Gastrocnemius medialis (tissue), 4 donors: ENCODE measurements around the gene NAPB. TPM values are rescaled to one million over a fixed set of nuclear protein-coding genes. Genes with fewer than 3 reads are reported as not detected.

Experiments used
- ATAC-seq, 2 donors: fragments of 150-250 bp; one replicate each; pipeline ENCODE4 v1.9.1; 2016
- DNase-seq, 2 donors: peaks; one replicate each; pipeline ENCODE4 v3.0.0-alpha.2; 2019
- H3K27ac ChIP-seq, 4 donors: fragments of 200-600 bp; sonication (generic); 1 replicate in 1 of 4; 2 replicates in 3 of 4; pipeline ENCODE4 v1.5.1; 2016 to 2018; ENCODE audit warnings: mild to moderate bottlenecking in 2 of 4, moderate library complexity in 1 of 4
- H3K27me3 ChIP-seq, 3 donors: fragments of 200-600 bp; sonication (generic) in 2 of 3; 1 replicate in 1 of 3; 2 replicates in 2 of 3; pipeline versions ENCODE4 v1.5.1 to v1.6.0; 2016 to 2019; ENCODE audit warnings: mild to moderate bottlenecking in 1 of 3, moderate library complexity in 1 of 3
- H3K36me3 ChIP-seq, 2 donors: fragments of 200-600 bp; sonication (generic) in 1 of 2; one replicate each; pipeline ENCODE4 v1.5.1; 2017 to 2018
- H3K4me1 ChIP-seq, 2 donors: fragments of 200-600 bp; sonication (generic) in 1 of 2; one replicate each; pipeline ENCODE4 v1.5.1; 2016 to 2017; ENCODE audit warnings: mild to moderate bottlenecking in 2 of 2
- H3K4me3 ChIP-seq, 4 donors: fragments of 200-600 bp; sonication (generic) in 3 of 4; 1 replicate in 1 of 4; 2 replicates in 3 of 4; pipeline ENCODE4 v1.5.1; 2016 to 2019; ENCODE audit warnings: mild to moderate bottlenecking in 2 of 4
- H3K9me3 ChIP-seq, 3 donors: fragments of 200-600 bp; sonication (generic) in 2 of 3; 1 replicate in 1 of 3; 2 replicates in 2 of 3; pipeline ENCODE4 v1.5.1; 2016 to 2019
- POLR2A ChIP-seq, 2 donors: fragments of 450-650 bp; IDR thresholded peaks; one replicate each; pipeline ENCODE4 v1.6.1; 2017; ENCODE audit warnings: antibody characterized with exemption in 2 of 2, mild to moderate bottlenecking in 2 of 2, moderate library complexity in 2 of 2
- in situ Hi-C, 4 donors: fragments of 200-750 bp; cut with MboI; loops; one replicate each; pipeline versions ENCODE4 v1.15.0 to v1.8.0; 2017; ENCODE audit warnings: low sequenced_read_pairs in 4 of 4
- intact Hi-C: fragments of 100-400 bp; cut with DNase I; formaldehyde crosslinking; loops from one replicate; pipeline ENCODE4 v1.15.1; 2023; ENCODE audit warnings: low total_unique reads
- total RNA-seq, 4 donors: library from RNA; depleted of rRNA; stranded (reverse); fragments of >200 nt; gene quantifications; one replicate each; pipeline versions ENCODE4 v1.1.0 to v1.2.3, GENCODE V29; 2016
- TF ChIP-seq, protein P1 (sequence below), 5 experiments: fragments of 450-650 bp in 3 of 5; fragments of 200-600 bp in 2 of 5; sonication (generic) in 2 of 5; IDR thresholded peaks in 4 of 5; conservative IDR thresholded peaks in 1 of 5; 1 replicate in 4 of 5; 2 replicates in 1 of 5; pipeline ENCODE4 v1.5.1; 2016 to 2019; ENCODE audit warnings: antibody characterized with exemption in 5 of 5, mild to moderate bottlenecking in 3 of 5, moderate library complexity in 3 of 5

NAPB gene
- total RNA-seq, 4 donors from 2014 or later = 3.2 to 8.3 (median 3.8) TPM

DNA sequence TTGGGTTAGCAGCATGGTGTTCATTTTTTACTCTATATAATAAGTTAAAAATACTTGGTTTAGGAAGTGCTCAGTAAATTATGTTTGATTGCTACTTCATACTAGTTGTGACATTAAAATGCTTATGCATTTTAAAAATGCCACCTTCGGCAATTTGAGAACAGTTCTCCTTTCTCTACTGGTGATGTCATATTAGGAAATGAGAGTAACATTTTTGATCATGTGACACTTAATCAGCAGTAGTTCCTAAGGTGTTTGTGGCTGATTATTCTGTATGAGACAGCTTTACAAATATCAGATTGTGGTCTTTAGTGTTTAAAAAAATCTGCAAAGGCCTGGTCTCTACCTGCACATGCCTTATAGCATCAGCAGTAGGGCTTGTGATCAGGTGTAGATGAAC, 54.9 kb downstream of the NAPB start:
- Histone ChIP-seq H3K27ac (peak overlapping the region; percentile 23 to 52 (median 36)), H3K9me3 (no peaks in the 10 kb centered on the region), H3K4me1 (peaks cover 44% of the 10 kb centered on the region in 2 donors), H3K4me3 (no peak overlapping the region), H3K36me3 (peaks cover 0 to 38% of the 10 kb centered on the region in 2 donors), H3K27me3 (no peaks in the 10 kb centered on the region)
- intact Hi-C loops (loop anchor here (2.0 kb wide), 1 partner anchor 18 kb away; no protein-coding TSS in a partner anchor), in situ Hi-C loops (loop anchor here in 2 of 4 donors (10.0 kb wide), 1 partner anchor 268 kb away; the partner anchor contains the start of gene CST3 (in 2 of the 2))
- DNase-seq (no peak), ATAC-seq (no peak)
- TF ChIP-seq, protein P1, sequence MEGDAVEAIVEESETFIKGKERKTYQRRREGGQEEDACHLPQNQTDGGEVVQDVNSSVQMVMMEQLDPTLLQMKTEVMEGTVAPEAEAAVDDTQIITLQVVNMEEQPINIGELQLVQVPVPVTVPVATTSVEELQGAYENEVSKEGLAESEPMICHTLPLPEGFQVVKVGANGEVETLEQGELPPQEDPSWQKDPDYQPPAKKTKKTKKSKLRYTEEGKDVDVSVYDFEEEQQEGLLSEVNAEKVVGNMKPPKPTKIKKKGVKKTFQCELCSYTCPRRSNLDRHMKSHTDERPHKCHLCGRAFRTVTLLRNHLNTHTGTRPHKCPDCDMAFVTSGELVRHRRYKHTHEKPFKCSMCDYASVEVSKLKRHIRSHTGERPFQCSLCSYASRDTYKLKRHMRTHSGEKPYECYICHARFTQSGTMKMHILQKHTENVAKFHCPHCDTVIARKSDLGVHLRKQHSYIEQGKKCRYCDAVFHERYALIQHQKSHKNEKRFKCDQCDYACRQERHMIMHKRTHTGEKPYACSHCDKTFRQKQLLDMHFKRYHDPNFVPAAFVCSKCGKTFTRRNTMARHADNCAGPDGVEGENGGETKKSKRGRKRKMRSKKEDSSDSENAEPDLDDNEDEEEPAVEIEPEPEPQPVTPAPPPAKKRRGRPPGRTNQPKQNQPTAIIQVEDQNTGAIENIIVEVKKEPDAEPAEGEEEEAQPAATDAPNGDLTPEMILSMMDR (IDR thresholded peaks at IDR 0.05 in 4 of 5, conservative IDR thresholded peaks at IDR 0.05 in 1 of 5) = no peak
- no peak for TF ChIP-seq POLR2A (IDR thresholded peaks at IDR 0.05)

DNA sequence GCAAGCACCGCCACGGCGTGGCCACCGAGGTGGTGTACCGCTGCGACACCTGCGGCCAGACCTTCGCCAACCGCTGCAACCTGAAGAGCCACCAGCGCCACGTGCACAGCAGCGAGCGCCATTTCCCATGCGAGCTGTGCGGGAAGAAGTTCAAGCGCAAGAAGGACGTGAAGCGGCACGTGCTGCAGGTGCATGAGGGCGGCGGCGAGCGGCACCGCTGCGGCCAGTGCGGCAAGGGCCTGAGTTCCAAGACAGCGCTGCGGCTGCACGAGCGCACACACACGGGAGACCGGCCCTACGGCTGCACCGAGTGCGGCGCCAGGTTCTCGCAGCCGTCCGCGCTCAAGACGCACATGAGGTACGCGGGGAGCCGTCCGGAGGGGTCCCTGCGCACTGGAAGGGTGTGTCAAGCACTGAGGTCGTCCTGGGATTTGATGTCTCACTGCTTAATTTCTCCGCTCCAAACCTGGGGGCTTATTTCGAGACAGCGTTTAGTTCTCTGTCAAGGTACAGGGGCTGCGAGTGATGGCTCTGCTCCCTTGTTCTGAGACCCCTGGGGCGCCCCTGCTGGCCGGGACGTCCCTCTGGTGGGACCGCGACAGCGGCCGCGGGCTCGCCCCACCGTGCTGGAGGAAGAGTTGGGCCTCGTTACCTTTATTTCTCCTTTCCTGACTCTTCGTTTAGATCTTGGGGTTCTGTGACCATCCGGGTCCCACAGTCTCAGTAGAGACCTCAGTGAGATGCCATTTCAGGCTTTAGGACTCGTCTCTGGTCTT, 55.7 kb downstream of the NAPB start:
- DNase-seq (no peak), ATAC-seq (no peak)
- H3K27me3 ChIP-seq = no peaks in the 10 kb centered on the region
- H3K9me3 ChIP-seq = no peaks in the 10 kb centered on the region
- no peak overlapping the region for H3K4me3 ChIP-seq
- in situ Hi-C loops (loop anchor here in 2 of 4 donors (10.0 kb wide), 1 partner anchor 269 kb away; the partner anchor contains the start of gene CST3 (in 2 of the 2)), intact Hi-C loops (loop anchor here (2.0 kb wide), 1 partner anchor 19 kb away; no protein-coding TSS in a partner anchor)
- H3K27ac ChIP-seq = peak overlapping the region in 3 of 4 donors; percentile 23 to 52 (median 42)
- H3K36me3 ChIP-seq = peaks cover 0 to 30% of the 10 kb centered on the region in 2 donors
- peaks cover 43 to 48% of the 10 kb centered on the region in 2 donors for H3K4me1 ChIP-seq
- TF ChIP-seq, protein P1 (IDR thresholded peaks at IDR 0.05 in 4 of 5, conservative IDR thresholded peaks at IDR 0.05 in 1 of 5) = no peak
- no peak for TF ChIP-seq POLR2A (IDR thresholded peaks at IDR 0.05)

DNA sequence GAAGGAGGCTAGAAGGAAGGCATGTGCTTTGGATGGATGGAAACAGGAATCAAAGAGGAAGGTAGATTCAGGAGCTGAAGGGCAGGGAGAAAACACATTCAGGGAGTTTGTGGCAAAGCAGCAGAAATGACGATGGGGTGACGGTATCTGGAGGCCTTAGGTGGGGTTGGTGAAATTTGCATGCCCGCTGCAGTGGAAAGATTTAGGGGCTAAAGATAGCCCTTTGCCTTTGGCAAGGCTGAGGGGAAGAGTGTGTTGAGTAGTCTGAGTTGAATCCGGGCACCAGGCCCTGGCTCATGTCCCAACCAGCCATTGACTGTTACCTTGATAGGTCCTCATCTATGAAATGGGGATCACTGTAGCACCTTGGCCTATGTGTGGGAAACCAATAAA, 58.0 kb downstream of the NAPB start:
- in situ Hi-C loops (loop anchor here in 2 of 4 donors (10.0 kb wide), 1 partner anchor 272 kb away; the partner anchor contains the start of gene CST3 (in 2 of the 2)), intact Hi-C loops (no loop called here)
- H3K27me3 ChIP-seq = no peaks in the 10 kb centered on the region
- DNase-seq (peak; percentile 16 to 72), ATAC-seq (no peak)
- H3K36me3 ChIP-seq = peaks cover 0 to 7% of the 10 kb centered on the region in 2 donors
- H3K27ac ChIP-seq = peak overlapping the region; percentile 93 to 99 (median 98)
- TF ChIP-seq, protein P1 (IDR thresholded peaks at IDR 0.05 in 4 of 5, conservative IDR thresholded peaks at IDR 0.05 in 1 of 5) = no peak
- TF ChIP-seq POLR2A (IDR thresholded peaks at IDR 0.05) = no peak
- peaks cover 51 to 55% of the 10 kb centered on the region in 2 donors for H3K4me1 ChIP-seq
- H3K4me3 ChIP-seq = peak overlapping the region; percentile 78 to 90 (median 82)
- no peaks in the 10 kb centered on the region for H3K9me3 ChIP-seq

DNA sequence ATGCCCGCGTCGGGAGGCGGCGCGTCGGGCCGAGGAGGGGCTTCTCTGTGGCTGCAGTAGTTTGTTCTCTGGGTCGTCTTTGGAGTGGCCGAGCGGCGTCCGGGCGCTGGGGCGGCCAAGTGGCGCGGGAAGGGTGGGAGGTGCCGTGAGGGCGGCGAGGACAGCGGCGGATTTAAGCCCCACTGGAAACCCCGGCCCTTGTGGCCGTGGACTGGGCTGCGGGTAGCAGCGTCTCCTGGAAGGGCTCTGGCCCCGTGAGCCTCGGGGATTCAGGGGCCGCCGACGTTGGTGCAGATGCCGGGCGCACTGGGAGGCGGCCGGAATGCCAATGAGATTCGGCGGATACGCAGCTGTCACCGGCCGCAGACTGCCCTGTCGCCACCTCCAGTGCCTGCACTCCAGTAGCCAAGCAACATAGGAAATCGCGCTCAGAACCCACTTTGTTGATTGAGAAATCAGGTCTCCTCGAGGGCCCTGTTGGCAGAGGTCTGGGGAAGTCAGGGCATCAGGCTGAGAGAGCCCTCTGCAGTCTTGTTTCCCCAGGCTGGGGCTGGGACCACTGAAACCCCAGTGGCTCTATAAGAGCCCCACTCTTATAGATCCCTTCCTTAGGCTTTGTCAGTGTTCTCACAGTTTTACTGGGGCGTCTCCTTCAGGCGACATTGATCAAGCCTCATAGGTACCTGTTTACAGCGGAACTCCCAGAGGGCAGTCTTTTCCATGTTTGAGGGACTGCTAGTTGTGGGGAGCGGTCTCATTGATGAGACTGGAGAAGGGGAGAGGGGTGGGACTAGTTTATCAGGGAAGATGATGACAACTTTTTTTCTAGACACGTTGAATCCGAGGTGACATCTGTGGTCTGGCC, 58.7 kb downstream of the NAPB start:
- Histone ChIP-seq H3K27ac (peak overlapping the region; percentile 93 to 99 (median 98)), H3K4me3 (peak overlapping the region; percentile 78 to 90 (median 82)), H3K27me3 (no peaks in the 10 kb centered on the region), H3K4me1 (peaks cover 47 to 51% of the 10 kb centered on the region in 2 donors), H3K9me3 (no peaks in the 10 kb centered on the region), H3K36me3 (peaks cover 0 to 7% of the 10 kb centered on the region in 2 donors)
- ATAC-seq (peak; percentile 8 to 11), DNase-seq (peak; percentile 23 to 60)
- in situ Hi-C loops = loop anchor here in 2 of 4 donors (10.0 kb wide), 1 partner anchor 272 kb away; the partner anchor contains the start of gene CST3 (in 2 of the 2)
- intact Hi-C loops = no loop called here
- TF ChIP-seq, protein P1 (IDR thresholded peaks at IDR 0.05 in 4 of 5, conservative IDR thresholded peaks at IDR 0.05 in 1 of 5) = no peak
- no peak for TF ChIP-seq POLR2A (IDR thresholded peaks at IDR 0.05)
